Germinal center (tissue), 1 donor: ENCODE data around the gene RNF168.
"Not testable (repeated sequence)": the region's sequence is repeated elsewhere in the genome, so short reads cannot be mapped to it uniquely, and the experiment has no call there.

ENCODE experiments used
- DNase-seq: peaks from one replicate; pipeline ENCODE4 v3.0.0; 2012; ENCODE audit warnings: mixed read lengths, low spot score

Gene RNF168, protein sequence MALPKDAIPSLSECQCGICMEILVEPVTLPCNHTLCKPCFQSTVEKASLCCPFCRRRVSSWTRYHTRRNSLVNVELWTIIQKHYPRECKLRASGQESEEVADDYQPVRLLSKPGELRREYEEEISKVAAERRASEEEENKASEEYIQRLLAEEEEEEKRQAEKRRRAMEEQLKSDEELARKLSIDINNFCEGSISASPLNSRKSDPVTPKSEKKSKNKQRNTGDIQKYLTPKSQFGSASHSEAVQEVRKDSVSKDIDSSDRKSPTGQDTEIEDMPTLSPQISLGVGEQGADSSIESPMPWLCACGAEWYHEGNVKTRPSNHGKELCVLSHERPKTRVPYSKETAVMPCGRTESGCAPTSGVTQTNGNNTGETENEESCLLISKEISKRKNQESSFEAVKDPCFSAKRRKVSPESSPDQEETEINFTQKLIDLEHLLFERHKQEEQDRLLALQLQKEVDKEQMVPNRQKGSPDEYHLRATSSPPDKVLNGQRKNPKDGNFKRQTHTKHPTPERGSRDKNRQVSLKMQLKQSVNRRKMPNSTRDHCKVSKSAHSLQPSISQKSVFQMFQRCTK

GRCh38 chr3:196503196-196504076, at the start of gene RNF168:
RNF168 (minus strand) TSS chr3:196503768; CDS start chr3:196503173, 595 bp downstream.
- DNase-seq, result peak; percentile 92

- no peak for DNase-seq
Observed at GRCh38 chr3:196552253-196552652, 48.7 kb upstream of the RNF168 start.

GRCh38 chr3:196550172-196550571, 46.6 kb upstream of the RNF168 start:
- not testable (repeated sequence) for DNase-seq

DNA sequence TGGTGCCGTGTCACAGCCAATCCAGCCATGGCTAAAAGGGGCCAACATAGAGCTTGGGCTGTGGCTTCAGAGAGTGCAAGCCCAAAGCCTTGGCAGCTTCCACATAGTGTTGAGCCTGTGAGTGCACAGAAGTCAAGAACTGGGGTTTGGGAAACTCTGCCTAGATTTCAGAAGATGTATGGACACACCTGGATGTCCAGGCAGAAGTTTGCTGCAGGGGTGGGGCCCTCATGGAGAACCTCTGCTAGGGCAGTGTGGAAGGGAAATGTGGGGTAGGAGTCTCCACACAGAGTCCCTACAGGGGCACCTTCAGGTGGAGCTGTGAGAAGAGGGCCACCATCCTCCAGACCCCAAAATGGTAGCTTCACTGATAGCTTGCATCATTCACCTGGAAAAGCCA, 45.7 kb upstream of the RNF168 start:
- not testable (repeated sequence) for DNase-seq

DNA sequence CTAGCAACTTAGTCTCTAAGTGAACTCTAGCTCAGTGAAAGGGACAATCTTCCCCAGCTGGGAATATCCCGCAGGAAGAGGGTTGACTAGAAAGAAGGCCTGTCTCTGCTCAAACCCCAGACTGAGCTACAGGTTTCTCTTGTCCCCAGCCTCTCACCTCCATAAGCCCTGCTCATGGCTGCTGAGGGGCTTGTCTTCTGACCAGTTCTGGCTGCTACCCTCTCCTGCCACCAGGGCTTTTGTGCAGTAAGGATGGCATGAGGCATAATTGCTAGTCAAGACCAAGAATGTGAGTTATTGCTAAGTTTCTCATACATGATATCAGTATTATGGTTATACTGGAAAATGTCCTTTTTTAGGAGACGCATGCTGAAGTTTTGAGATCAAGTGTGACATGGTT, 43.5 kb upstream of the RNF168 start:
- DNase-seq, result no peak

DNA sequence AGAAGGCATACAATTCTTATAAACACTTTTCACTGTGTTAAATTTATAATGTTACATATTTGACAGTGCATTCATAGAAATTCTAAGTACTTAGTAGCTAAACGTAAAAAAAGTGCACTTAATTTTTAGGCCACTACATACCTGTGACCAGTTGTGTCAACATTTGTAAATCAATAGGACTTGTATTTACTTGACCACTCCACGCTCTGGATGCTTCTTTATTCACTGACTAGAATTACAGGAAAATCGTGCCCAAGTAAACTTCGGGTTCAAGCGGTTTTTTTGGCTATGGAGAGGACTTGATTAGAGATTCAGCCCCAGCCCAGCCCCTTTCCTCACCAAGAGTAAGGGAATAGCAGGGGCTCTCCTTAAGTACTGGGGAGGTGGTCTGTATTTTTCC, 43.0 kb upstream of the RNF168 start:
- no peak for DNase-seq

- no peak for DNase-seq
Observed at GRCh38 chr3:196544491-196544992, 41.0 kb upstream of the RNF168 start.

GRCh38 chr3:196541684-196542445, 38.3 kb upstream of the RNF168 start:
- DNase-seq, result no peak

GRCh38 chr3:196537319-196537984, 33.9 kb upstream of the RNF168 start:
- peak; percentile 21 for DNase-seq

GRCh38 chr3:196533260-196533681, 29.7 kb upstream of the RNF168 start:
- no peak for DNase-seq

GRCh38 chr3:196531418-196531817, 27.9 kb upstream of the RNF168 start:
- no peak for DNase-seq

DNA sequence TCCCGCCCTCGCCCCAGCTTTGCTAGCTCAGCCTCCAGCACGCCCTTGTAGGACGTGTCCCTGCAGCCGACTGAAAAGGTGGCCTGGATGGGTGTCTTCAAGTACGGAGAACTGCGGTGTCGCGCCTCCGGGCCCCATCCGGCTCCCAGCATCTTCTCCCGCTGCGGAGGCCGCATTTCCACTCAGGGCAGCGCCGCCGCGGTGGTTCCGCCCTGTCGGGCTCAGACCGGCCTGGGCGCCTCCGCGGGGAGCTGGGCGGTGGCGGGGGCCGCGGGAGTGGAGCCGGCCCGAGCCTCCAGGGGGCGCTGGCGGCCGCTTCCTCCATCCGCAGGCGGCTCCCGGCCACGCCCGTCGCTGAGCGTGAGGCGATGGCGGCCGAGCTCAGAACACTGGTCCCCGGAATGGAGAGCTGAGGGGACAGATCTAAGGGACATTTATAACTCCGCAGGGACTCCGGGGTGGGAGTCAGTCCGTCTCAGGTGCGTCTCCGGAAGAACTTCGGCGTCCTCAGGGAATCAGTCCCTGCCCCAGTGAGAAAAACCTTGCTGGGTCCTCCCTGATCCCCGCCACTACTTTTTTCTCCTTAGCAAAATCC, 25.2 kb upstream of the RNF168 start:
- DNase-seq, result peak; percentile 89

DNA sequence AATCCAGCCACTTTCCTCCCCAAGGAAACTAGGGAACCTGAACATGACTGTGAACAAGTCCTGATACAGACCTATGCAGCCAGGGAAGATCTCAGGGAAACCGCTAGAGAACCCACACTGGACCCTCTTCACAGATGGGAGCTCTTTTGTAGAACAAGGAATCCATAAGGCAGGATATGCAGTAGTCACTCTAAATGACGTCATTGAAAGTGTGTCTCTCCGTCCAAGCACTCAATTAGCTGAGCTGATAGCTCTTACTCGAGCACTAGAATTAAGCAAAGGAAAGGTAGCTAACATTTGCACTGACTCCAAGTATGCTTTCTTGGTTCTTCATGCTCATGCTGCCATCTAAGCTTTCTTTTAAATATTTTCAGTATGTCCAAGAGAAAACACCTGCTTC, 21.6 kb upstream of the RNF168 start:
- no peak for DNase-seq

DNA sequence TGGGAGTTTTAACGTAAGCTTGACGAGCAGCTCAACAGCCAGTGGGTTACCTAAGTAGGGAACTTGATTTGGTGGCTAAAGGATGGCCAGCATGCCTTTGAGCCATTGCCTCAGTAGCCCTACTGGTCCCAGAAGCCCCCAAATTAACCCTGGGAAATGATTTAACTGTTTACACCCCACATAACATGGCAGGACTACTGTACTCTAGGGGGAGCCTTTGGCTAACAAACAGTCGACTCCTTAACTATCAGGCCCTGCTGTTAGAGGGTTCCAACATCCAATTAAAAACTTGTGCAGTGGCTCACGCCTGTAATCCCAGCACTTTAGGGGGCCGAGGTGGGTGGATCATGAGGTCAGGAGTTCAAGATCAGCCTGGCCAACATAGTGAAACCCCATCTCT, 21.0 kb upstream of the RNF168 start:
- no peak for DNase-seq

- DNase-seq, result no peak
Observed at GRCh38 chr3:196523841-196524240, 20.3 kb upstream of the RNF168 start.

- not testable (repeated sequence) for DNase-seq
Observed at GRCh38 chr3:196521291-196521690, 17.7 kb upstream of the RNF168 start.

GRCh38 chr3:196519718-196520082, 16.1 kb upstream of the RNF168 start:
- no peak for DNase-seq

- DNase-seq, result no peak
Observed at GRCh38 chr3:196518966-196519717, 15.6 kb upstream of the RNF168 start.

GRCh38 chr3:196517919-196518318, 14.4 kb upstream of the RNF168 start:
- no peak for DNase-seq
